ENCODE measurements around the gene GJB3.

Gene GJB3

GRCh38 chr1:34761176-34761761 is 19.7 kb upstream of the GJB3 start:
- Histone ChIP-seq H3K27me3 (replicated peaks; ENCODE audit: control insufficient read depth, insufficient read depth, low read length) (peaks cover 1% of the 10 kb centered on the region), H3K4me3 (replicated peaks; ENCODE audit: low read depth, low read length) (no peak overlapping the region), H3K36me3 (ENCODE audit: control insufficient read depth, insufficient read depth, low read length) (no peaks in the 10 kb centered on the region)
- DNase-seq (ENCODE audit: extremely low read depth, insufficient read length): no peak
- TF ChIP-seq, protein P1, sequence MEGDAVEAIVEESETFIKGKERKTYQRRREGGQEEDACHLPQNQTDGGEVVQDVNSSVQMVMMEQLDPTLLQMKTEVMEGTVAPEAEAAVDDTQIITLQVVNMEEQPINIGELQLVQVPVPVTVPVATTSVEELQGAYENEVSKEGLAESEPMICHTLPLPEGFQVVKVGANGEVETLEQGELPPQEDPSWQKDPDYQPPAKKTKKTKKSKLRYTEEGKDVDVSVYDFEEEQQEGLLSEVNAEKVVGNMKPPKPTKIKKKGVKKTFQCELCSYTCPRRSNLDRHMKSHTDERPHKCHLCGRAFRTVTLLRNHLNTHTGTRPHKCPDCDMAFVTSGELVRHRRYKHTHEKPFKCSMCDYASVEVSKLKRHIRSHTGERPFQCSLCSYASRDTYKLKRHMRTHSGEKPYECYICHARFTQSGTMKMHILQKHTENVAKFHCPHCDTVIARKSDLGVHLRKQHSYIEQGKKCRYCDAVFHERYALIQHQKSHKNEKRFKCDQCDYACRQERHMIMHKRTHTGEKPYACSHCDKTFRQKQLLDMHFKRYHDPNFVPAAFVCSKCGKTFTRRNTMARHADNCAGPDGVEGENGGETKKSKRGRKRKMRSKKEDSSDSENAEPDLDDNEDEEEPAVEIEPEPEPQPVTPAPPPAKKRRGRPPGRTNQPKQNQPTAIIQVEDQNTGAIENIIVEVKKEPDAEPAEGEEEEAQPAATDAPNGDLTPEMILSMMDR (IDR thresholded peaks at IDR 0.05; ENCODE audit: insufficient read depth, low read length, poor library complexity, severe bottlenecking): no peak

GRCh38 chr1:34761776-34762307 is 19.2 kb upstream of the GJB3 start:
- Histone ChIP-seq H3K36me3 (ENCODE audit: control insufficient read depth, insufficient read depth, low read length) (no peaks in the 10 kb centered on the region), H3K4me3 (replicated peaks; ENCODE audit: low read depth, low read length) (no peak overlapping the region), H3K27me3 (replicated peaks; ENCODE audit: control insufficient read depth, insufficient read depth, low read length) (peaks cover 1% of the 10 kb centered on the region)
- DNase-seq (ENCODE audit: extremely low read depth, insufficient read length): no peak
- TF ChIP-seq, protein P1 (IDR thresholded peaks at IDR 0.05; ENCODE audit: insufficient read depth, low read length, poor library complexity, severe bottlenecking): no peak

- TF ChIP-seq, protein P1 (IDR thresholded peaks at IDR 0.05; ENCODE audit: insufficient read depth, low read length, poor library complexity, severe bottlenecking): no peak
- no peak for DNase-seq (ENCODE audit: extremely low read depth, insufficient read length)
- H3K27me3 ChIP-seq (replicated peaks; ENCODE audit: control insufficient read depth, insufficient read depth, low read length): peaks cover 1% of the 10 kb centered on the region
- H3K4me3 ChIP-seq (replicated peaks; ENCODE audit: low read depth, low read length): no peak overlapping the region
- no peaks in the 10 kb centered on the region for H3K36me3 ChIP-seq (ENCODE audit: control insufficient read depth, insufficient read depth, low read length)
Measured at GRCh38 chr1:34762474-34763141, 18.4 kb upstream of the GJB3 start.

GRCh38 chr1:34763142-34763781 is 17.8 kb upstream of the GJB3 start:
- no peak for DNase-seq (ENCODE audit: extremely low read depth, insufficient read length)
- Histone ChIP-seq H3K27me3 (replicated peaks; ENCODE audit: control insufficient read depth, insufficient read depth, low read length) (peaks cover 1% of the 10 kb centered on the region), H3K36me3 (ENCODE audit: control insufficient read depth, insufficient read depth, low read length) (no peaks in the 10 kb centered on the region), H3K4me3 (replicated peaks; ENCODE audit: low read depth, low read length) (no peak overlapping the region)
- TF ChIP-seq, protein P1 (IDR thresholded peaks at IDR 0.05; ENCODE audit: insufficient read depth, low read length, poor library complexity, severe bottlenecking): no peak

GRCh38 chr1:34768856-34769255 is 12.2 kb upstream of the GJB3 start:
- TF ChIP-seq, protein P1 (IDR thresholded peaks at IDR 0.05; ENCODE audit: insufficient read depth, low read length, poor library complexity, severe bottlenecking): no peak
- no peaks in the 10 kb centered on the region; the same call in 1 of the 2 replicates for H3K27me3 ChIP-seq (replicated peaks; ENCODE audit: control insufficient read depth, insufficient read depth, low read length)
- H3K36me3 ChIP-seq (ENCODE audit: control insufficient read depth, insufficient read depth, low read length): no peaks in the 10 kb centered on the region
- H3K4me3 ChIP-seq (replicated peaks; ENCODE audit: low read depth, low read length): no peak overlapping the region
- no peak for DNase-seq (ENCODE audit: extremely low read depth, insufficient read length)

All from GM06990 (cell line).